Kidney (tissue), 14 donors: ENCODE results near the gene TRERF1. TPM values are rescaled to one million over a fixed set of nuclear protein-coding genes. Genes with fewer than 3 reads are reported as not detected.
"Not testable (repeated sequence)": the region's sequence is repeated elsewhere in the genome, so short reads cannot be mapped to it uniquely, and the experiment has no call there.

Experiments
- DNase-seq, 5 donors: peaks; one replicate each; pipeline ENCODE4 v3.0.0-alpha.2; 2013 to 2020
- FAIRE-seq: peaks from 2 replicates; lab custom pipeline; 2012; peaks lifted over from hg19 to GRCh38; lab: Jason Lieb, UNC
- H3K27ac ChIP-seq, 2 donors: one replicate each; pipeline ENCODE4 v1.7.0; 2013; ENCODE audit warnings: low read depth in 2 of 2, low read length in 2 of 2, inconsistent platforms in 1 of 2
- H3K27me3 ChIP-seq: one replicate; pipeline ENCODE4 v1.7.1; 2013; ENCODE audit warnings: low read length, inconsistent platforms; ENCODE audit not compliant: control insufficient read depth, insufficient read depth
- H3K36me3 ChIP-seq, 3 donors: one replicate each; pipeline versions ENCODE4 v1.7.0 to v1.7.1; 2013; ENCODE audit warnings: low read length in 3 of 3, control low read depth in 1 of 3, inconsistent platforms in 1 of 3; ENCODE audit not compliant: insufficient read depth in 3 of 3, control insufficient read depth in 2 of 3
- H3K4me1 ChIP-seq, 3 donors: one replicate each; pipeline versions ENCODE4 v1.7.0 to v1.7.1; 2013; ENCODE audit warnings: low read length in 3 of 3, inconsistent platforms in 1 of 3, low read depth in 1 of 3; ENCODE audit not compliant: control insufficient read depth in 2 of 3, insufficient read depth in 2 of 3
- H3K4me3 ChIP-seq, 3 donors: one replicate each; pipeline versions ENCODE4 v1.7.0 to v1.8.1; 2013; ENCODE audit warnings: low read length in 3 of 3, control low read depth in 1 of 3, inconsistent platforms in 1 of 3
- H3K9ac ChIP-seq, 3 donors: one replicate each; pipeline versions ENCODE4 v1.7.0 to v1.7.1; 2013; ENCODE audit warnings: low read length in 3 of 3, control low read depth in 1 of 3, inconsistent platforms in 1 of 3
- H3K9me3 ChIP-seq, 3 donors: one replicate each; pipeline versions ENCODE4 v1.7.0 to v1.7.1; 2013; ENCODE audit warnings: low read length in 3 of 3, control low read depth in 1 of 3, inconsistent platforms in 1 of 3; ENCODE audit not compliant: control insufficient read depth in 2 of 3, insufficient read depth in 1 of 3
- intact Hi-C: fragments of 100-400 bp; cut with DNase I; formaldehyde crosslinking; loops from one replicate; pipeline ENCODE4 v1.11.1; 2022
- polyA plus RNA-seq: library from polyadenylated mRNA; stranded (reverse); fragments of 350-450 nt; fragmentation: Illumina TruSeq; extraction: RNeasy Lipid Tissue Mini Kit (QIAGEN cat#74804); gene quantifications from one replicate; pipeline ENCODE4 v1.2.3, GENCODE V29; 2014; ENCODE audit warnings: low read depth, low replicate concordance; ENCODE audit not compliant: insufficient read depth
- total RNA-seq: library from RNA; stranded (reverse); fragmentation: NEBNext Ultra II Directional; extraction: Animal tissue kit (Norgen Biotek cat#: 25700); gene quantifications from one replicate; pipeline ENCODE4 v1.2.1, GENCODE V29; 2021
- TF ChIP-seq, protein P1 (sequence below): IDR thresholded peaks from 3 replicates; pipeline ENCODE4 v1.5.1; 2012; ENCODE audit warnings: mild to moderate bottlenecking, moderate library complexity, borderline replicate concordance; ENCODE audit not compliant: insufficient read depth; ENCODE audit errors: extremely low read depth
- donor health status: control.
- donor health status: control.
- donor health status: control.
- donor health status: control.
- donor health status: control.
- donor health status: DM: yes; HTN: yes; CAD: no.
- donor health status: Normal renal cell carcinoma (clear cell type).

The TRERF1 gene
- total and polyA plus RNA-seq, 2 donors from 2014 or later, result 1.5 to 8.4 TPM

DNA sequence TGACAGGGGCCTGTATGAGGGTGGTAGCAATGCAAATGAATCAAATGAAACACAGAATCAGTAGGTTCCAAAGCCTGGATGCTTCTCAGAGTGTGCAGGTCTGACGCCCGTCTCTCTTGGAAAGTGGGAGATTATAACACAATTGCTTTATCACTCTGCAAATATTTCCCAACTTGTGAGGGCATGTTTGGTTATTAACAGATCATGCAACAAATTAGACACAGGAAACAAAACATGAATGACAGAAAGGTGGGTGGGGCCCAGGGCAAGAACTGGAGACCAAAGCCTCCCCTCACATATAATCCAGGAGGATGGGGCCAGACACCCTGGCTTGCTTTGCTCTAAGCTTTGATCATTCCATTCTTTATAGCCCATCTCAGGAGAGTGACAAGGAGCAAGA, 125.5 kb downstream of the TRERF1 start:
- peaks cover 0 to 3% (median 0%) of the 10 kb centered on the region in 3 donors for H3K4me1 ChIP-seq
- TF ChIP-seq, protein P1, sequence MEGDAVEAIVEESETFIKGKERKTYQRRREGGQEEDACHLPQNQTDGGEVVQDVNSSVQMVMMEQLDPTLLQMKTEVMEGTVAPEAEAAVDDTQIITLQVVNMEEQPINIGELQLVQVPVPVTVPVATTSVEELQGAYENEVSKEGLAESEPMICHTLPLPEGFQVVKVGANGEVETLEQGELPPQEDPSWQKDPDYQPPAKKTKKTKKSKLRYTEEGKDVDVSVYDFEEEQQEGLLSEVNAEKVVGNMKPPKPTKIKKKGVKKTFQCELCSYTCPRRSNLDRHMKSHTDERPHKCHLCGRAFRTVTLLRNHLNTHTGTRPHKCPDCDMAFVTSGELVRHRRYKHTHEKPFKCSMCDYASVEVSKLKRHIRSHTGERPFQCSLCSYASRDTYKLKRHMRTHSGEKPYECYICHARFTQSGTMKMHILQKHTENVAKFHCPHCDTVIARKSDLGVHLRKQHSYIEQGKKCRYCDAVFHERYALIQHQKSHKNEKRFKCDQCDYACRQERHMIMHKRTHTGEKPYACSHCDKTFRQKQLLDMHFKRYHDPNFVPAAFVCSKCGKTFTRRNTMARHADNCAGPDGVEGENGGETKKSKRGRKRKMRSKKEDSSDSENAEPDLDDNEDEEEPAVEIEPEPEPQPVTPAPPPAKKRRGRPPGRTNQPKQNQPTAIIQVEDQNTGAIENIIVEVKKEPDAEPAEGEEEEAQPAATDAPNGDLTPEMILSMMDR, result no peak
- peak in 1 of 5 donors; percentile 5 for DNase-seq
- H3K27me3 ChIP-seq, result no peaks in the 10 kb centered on the region
- no peaks in the 10 kb centered on the region for H3K36me3 ChIP-seq
- no peak overlapping the region for H3K27ac ChIP-seq
- FAIRE-seq, result no peak
- no peak overlapping the region for H3K9ac ChIP-seq
- H3K4me3 ChIP-seq, result no peak overlapping the region
- intact Hi-C loops, result no loop called here
- H3K9me3 ChIP-seq, result no peaks in the 10 kb centered on the region

DNA sequence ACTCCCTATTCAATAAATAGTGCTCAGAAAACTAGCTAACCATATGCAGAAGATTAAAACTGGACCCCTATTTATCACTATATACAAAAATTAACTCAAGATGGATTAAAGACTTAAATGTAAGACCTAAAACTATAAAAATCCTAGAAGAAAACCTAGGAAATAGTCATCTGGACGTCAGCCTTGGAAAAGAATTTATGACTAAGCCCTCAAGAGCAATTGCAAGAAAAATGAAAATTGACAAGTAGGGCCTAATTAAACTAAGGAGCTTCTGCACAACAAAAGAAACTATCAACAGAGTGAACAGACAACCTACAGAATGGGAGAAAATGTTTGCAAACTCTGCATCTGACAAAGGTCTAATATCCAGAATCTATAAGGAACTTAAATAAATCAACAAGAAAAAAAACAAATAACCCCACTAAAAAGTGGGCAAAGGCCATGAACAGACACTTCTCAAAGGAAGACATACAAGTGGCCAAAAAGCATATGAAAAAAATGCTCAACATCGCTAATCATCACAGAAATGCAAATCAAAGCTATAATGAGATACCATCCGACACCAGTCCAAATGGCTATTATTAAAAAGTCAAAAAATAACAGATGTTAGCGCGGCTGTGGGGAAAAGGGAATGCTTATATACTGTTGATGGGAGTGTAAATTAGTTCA, 126.9 kb downstream of the TRERF1 start:
- H3K36me3 ChIP-seq, H3K4me3 ChIP-seq, DNase-seq, intact Hi-C loops, H3K9me3 ChIP-seq, H3K27ac ChIP-seq, H3K27me3 ChIP-seq, FAIRE-seq, H3K9ac ChIP-seq, H3K4me1 ChIP-seq: not testable (repeated sequence)

DNA sequence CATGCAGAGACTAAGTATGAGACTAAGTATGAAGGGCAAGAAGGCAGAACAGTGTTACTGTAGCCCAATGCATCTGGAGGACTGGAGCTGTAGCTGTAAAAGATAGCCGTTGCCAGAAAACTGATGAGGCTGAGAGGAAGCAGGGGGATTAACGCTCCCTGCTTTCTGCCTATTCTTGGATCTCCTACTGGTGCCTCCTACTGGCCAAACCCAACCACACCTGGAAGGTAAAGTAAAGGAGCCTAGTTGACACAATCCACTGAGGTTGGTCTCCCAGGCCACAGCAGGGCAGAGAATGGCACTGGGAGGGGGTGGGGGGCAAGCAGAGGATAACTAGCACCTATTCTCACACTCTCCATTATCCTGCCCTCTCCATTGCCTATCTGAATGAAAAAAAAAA, 129.1 kb downstream of the TRERF1 start:
- Histone ChIP-seq H3K36me3 (no peaks in the 10 kb centered on the region), H3K4me3 (no peak overlapping the region), H3K9me3 (no peaks in the 10 kb centered on the region), H3K27me3 (no peaks in the 10 kb centered on the region), H3K27ac (no peak overlapping the region), H3K4me1 (peaks cover 0 to 3% (median 0%) of the 10 kb centered on the region in 3 donors), H3K9ac (no peak overlapping the region)
- no peak for FAIRE-seq
- DNase-seq, result peak in 1 of 5 donors; percentile 18
- intact Hi-C loops, result no loop called here
- TF ChIP-seq, protein P1, result no peak

DNA sequence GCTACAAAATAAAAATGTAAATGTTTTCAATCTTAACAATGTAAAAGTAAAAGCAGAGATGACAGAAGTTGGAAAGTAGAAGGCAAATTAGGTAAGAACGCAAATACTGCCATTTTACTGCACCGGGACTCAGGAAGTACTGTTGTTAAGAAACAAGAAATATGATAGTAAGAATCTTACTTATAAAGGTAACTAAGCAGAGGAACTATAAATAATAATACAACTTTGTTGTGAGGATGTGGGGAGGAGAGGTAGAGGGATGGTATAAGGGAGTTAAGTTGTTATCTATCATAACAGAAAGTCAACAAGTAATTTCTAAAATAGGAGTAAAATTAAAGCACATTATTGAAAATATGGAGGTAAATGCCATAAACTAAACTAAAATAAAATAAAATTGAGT, 129.8 kb downstream of the TRERF1 start:
- no peak for FAIRE-seq
- intact Hi-C loops, result no loop called here
- no peaks in the 10 kb centered on the region for H3K9me3 ChIP-seq

More for the DNA sequence above, 129.8 kb downstream of the TRERF1 start:
- Histone ChIP-seq H3K27ac (no peak overlapping the region), H3K36me3 (no peaks in the 10 kb centered on the region), H3K27me3 (no peaks in the 10 kb centered on the region), H3K4me1 (peaks cover 0 to 3% (median 0%) of the 10 kb centered on the region in 3 donors), H3K4me3 (no peak overlapping the region), H3K9ac (no peak overlapping the region)
- no peak for DNase-seq
- TF ChIP-seq, protein P1, result no peak
